ENCODE results near the gene RFX2.

Gene RFX2

GRCh38 chr19:6103894-6104293, 6.4 kb downstream of the RFX2 start:
- DNase-seq (ENCODE audit: low read depth), result no peak

- no peak for DNase-seq (ENCODE audit: low read depth)
Measured at GRCh38 chr19:6103217-6103644, 7.1 kb downstream of the RFX2 start.

- DNase-seq (ENCODE audit: low read depth), result no peak
Measured at GRCh38 chr19:6101991-6102390, 8.3 kb downstream of the RFX2 start.

- no peak for DNase-seq (ENCODE audit: low read depth)
Measured at GRCh38 chr19:6101291-6101825, 8.9 kb downstream of the RFX2 start.

GRCh38 chr19:6100284-6100915, 9.9 kb downstream of the RFX2 start:
- no peak for DNase-seq (ENCODE audit: low read depth)

- DNase-seq (ENCODE audit: low read depth), result no peak
Measured at GRCh38 chr19:6099599-6099998, 10.7 kb downstream of the RFX2 start.

- DNase-seq (ENCODE audit: low read depth), result no peak
Measured at GRCh38 chr19:6099033-6099432, 11.3 kb downstream of the RFX2 start.

- no peak for DNase-seq (ENCODE audit: low read depth)
Measured at GRCh38 chr19:6098574-6098973, 11.7 kb downstream of the RFX2 start.

- DNase-seq (ENCODE audit: low read depth), result no peak
Measured at GRCh38 chr19:6097911-6098310, 12.4 kb downstream of the RFX2 start.

- no peak for DNase-seq (ENCODE audit: low read depth)
Measured at GRCh38 chr19:6095760-6096159, 14.5 kb downstream of the RFX2 start.

- no peak for DNase-seq (ENCODE audit: low read depth)
Measured at GRCh38 chr19:6092329-6093286, 17.7 kb downstream of the RFX2 start.

GRCh38 chr19:6091771-6092291, 18.5 kb downstream of the RFX2 start:
- no peak for DNase-seq (ENCODE audit: low read depth)

- DNase-seq (ENCODE audit: low read depth), result no peak
Measured at GRCh38 chr19:6090634-6091033, 19.7 kb downstream of the RFX2 start.

- no peak for DNase-seq (ENCODE audit: low read depth)
Measured at GRCh38 chr19:6088602-6089049, 21.7 kb downstream of the RFX2 start.

GRCh38 chr19:6087074-6087571, 23.2 kb downstream of the RFX2 start:
- DNase-seq (ENCODE audit: low read depth), result no peak

GRCh38 chr19:6086068-6086788, 24.1 kb downstream of the RFX2 start:
- no peak for DNase-seq (ENCODE audit: low read depth)

- DNase-seq (ENCODE audit: low read depth), result no peak
Measured at GRCh38 chr19:6084821-6085220, 25.5 kb downstream of the RFX2 start.

- DNase-seq (ENCODE audit: low read depth), result no peak
Measured at GRCh38 chr19:6079107-6079506, 31.2 kb downstream of the RFX2 start.

- no peak for DNase-seq (ENCODE audit: low read depth)
Measured at GRCh38 chr19:6078068-6078467, 32.2 kb downstream of the RFX2 start.

GRCh38 chr19:6076675-6077463, 33.4 kb downstream of the RFX2 start:
- DNase-seq (ENCODE audit: low read depth), result no peak

- no peak for DNase-seq (ENCODE audit: low read depth)
Measured at GRCh38 chr19:6076291-6076665, 34.0 kb downstream of the RFX2 start.

Measured in stimulated activated CD8-positive, alpha-beta memory T cell treated with anti-CD3 and anti-CD28 coated beads, Interleukin-12 subunit alpha, Interleukin-12 subunit beta, amount 100 ng/mL, for 1 hour (primary cell).